Activated naive CD4-positive, alpha-beta T cell treated with anti-CD3 and anti-CD28 coated beads, Interleukin-2, amount 10 ng/mL, durations not matched to agents 7 days and 5 days (primary cell): ENCODE results near the gene RSPH6A.

Experiments used
- CTCF ChIA-PET: fragments of 350-600 bp; sonication (Branson Sonifier 250); formaldehyde crosslinking; loops from one replicate; lab custom pipeline; 2021; ENCODE audit warnings: antibody characterized with exemption; lab: Charles Lee
- DNase-seq: peaks from one replicate; pipeline ENCODE4 v3.0.0-alpha.2; 2020
- H3K27ac Mint-ChIP-seq: one replicate; pipeline ENCODE4 v1.8.0; 2021; ENCODE audit warnings: mild to moderate bottlenecking, moderate library complexity, mixed read lengths
- H3K27me3 Mint-ChIP-seq: one replicate; pipeline ENCODE4 v1.8.0; 2021; ENCODE audit warnings: mild to moderate bottlenecking, mixed read lengths
- H3K36me3 Mint-ChIP-seq: one replicate; pipeline ENCODE4 v1.8.0; 2021; ENCODE audit warnings: mixed read lengths
- H3K4me1 Mint-ChIP-seq: one replicate; pipeline ENCODE4 v1.8.0; 2021; ENCODE audit warnings: mixed read lengths
- H3K4me3 Mint-ChIP-seq: one replicate; pipeline ENCODE4 v1.8.0; 2021; ENCODE audit warnings: mild to moderate bottlenecking, moderate library complexity, mixed read lengths
- H3K9me3 Mint-ChIP-seq: one replicate; pipeline ENCODE4 v1.8.0; 2021; ENCODE audit warnings: mixed read lengths

RSPH6A gene

DNA sequence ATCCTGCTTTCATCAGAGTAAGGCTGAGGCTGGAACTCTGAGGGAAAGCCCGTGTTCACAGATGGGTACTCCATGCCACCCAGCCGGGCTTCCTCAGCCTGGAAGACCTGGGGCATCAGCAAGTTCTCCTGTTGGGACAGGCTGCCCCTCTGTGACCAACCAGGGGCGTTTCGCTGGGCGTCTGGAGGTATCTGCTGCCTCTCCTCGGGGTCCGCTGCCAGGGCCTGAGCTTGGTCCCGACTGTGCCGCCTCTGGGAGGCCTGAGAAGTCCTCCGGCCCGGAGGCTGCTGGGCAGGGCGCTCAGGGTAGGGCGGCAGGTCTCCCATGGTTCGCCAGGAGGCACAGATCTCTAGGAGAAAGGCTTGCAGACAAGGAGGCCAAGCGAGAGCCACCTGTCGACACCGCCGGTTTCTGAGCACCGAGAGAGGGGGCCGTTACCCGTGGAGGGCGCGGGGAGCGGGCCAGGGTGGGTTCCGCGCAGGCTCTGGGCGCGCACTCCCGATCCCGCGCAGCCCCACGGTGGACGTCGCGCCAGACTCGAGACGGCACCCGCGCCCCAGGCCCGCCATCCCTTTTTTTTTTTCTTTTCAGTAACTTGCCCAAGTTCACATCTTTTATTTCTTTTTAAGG, at the start of gene RSPH6A:
Gene RSPH6A (minus strand): TSS at position 458 of the 630 bp plus-strand sequence. CDS start 132 bp downstream, at position 326.
- peaks cover 2% of the 10 kb centered on the region for H3K36me3 Mint-ChIP-seq
- H3K9me3 Mint-ChIP-seq: no peaks in the 10 kb centered on the region
- no peak within 1 kb of the TSS for H3K4me3 Mint-ChIP-seq
- no peak for DNase-seq
- H3K27ac Mint-ChIP-seq: no peak within 1 kb of the TSS
- CTCF ChIA-PET: interaction anchor here (1.5 to 2.8 kb wide), 3 partner anchors 8 to 46 kb away, joined by 4 to 8 read pairs (median 8); partner anchors contain the start of gene SIX5
- H3K27me3 Mint-ChIP-seq: peaks cover 19% of the 10 kb centered on the region
- peaks cover 8% of the 10 kb centered on the region for H3K4me1 Mint-ChIP-seq

DNA sequence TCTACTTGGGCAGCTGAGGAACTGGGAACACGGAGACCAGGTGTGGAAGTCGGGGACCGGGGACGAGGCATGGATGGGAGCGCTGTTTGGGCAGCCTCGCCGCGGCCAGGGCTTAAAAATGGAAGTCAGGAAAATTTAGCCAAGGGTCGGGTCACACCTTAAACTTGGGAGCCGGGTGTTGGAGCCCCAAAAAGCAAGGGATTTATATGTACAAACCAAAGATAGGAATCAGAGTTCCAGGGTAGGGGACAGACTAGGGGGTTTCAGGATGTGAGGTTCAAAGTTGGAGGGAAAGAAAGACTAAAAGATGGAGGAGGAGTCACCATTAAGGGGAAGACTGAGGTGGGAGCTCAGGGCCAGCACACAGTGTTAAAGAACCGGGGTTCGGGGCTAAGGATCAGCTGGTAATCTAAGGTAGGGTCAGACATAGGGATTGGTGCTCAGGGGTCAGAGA, 49.5 kb upstream of the RSPH6A start:
- no peak for DNase-seq
- CTCF ChIA-PET: interaction anchor here (2.1 to 6.0 kb wide), 3 partner anchors 20 to 96 kb away, joined by 6 to 58 read pairs (median 10); partner anchors contain the start of genes IRF2BP1, MYPOP and SIX5
- Mint-ChIP-seq H3K27me3 (peaks cover 57% of the 10 kb centered on the region), H3K36me3 (peaks cover 10% of the 10 kb centered on the region), H3K9me3 (no peaks in the 10 kb centered on the region), H3K4me3 (peak overlapping the region; percentile 21), H3K27ac (no peak overlapping the region), H3K4me1 (peaks cover 36% of the 10 kb centered on the region)

GRCh38 chr19:45863840-45864628, 48.9 kb upstream of the RSPH6A start, which contains the start of gene FOXA3:
Gene FOXA3, plus strand, starts transcription at chr19:45864326. Its CDS starts 131 bp downstream, at chr19:45864457.
- Mint-ChIP-seq H3K4me1 (peaks cover 36% of the 10 kb centered on the region), H3K36me3 (peaks cover 10% of the 10 kb centered on the region), H3K4me3 (peak within 1 kb of the TSS; percentile 94), H3K9me3 (no peaks in the 10 kb centered on the region), H3K27ac (peak within 1 kb of the TSS; percentile 94), H3K27me3 (peaks cover 57% of the 10 kb centered on the region)
- CTCF ChIA-PET: interaction anchor here (0.8 to 6.0 kb wide), 8 partner anchors 20 to 214 kb away, joined by 3 to 58 read pairs (median 6); partner anchors contain the start of genes IRF2BP1, MYPOP and SIX5
- peak; percentile 68 for DNase-seq

DNA sequence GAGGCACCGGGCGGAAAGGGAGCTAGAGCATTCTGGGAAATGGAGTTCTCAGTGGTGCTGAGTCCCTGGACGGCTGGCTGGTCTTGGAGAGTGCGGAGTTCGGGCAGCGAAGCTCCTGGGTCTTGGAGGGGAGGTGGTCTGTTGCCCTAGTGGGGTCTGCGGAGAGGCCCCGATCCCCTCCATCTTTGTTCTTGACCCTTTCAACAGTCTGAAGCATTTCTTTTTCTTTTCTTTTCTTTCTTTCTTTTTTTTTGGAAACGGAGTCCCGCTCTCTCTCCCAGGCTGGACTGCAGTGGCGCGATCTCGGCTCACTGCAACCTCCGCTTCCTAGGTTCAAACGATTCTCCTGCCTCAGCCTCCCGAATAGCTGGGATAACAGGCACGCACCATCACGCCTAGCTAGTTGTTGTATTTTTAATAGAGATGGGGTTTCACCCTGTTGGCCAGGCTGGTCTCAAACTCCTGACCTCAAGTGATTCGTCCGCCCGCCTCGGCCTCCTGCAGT, 48.3 kb upstream of the RSPH6A start:
- Mint-ChIP-seq H3K27me3 (peaks cover 54% of the 10 kb centered on the region), H3K4me1 (peaks cover 36% of the 10 kb centered on the region), H3K4me3 (peak overlapping the region; percentile 94), H3K36me3 (peaks cover 10% of the 10 kb centered on the region), H3K27ac (peak overlapping the region; percentile 94), H3K9me3 (no peaks in the 10 kb centered on the region)
- CTCF ChIA-PET: interaction anchor here (0.7 to 6.0 kb wide), 10 partner anchors 8 to 215 kb away, joined by 3 to 58 read pairs (median 4); partner anchors contain the start of genes IRF2BP1, MYPOP and SIX5
- no peak for DNase-seq

DNA sequence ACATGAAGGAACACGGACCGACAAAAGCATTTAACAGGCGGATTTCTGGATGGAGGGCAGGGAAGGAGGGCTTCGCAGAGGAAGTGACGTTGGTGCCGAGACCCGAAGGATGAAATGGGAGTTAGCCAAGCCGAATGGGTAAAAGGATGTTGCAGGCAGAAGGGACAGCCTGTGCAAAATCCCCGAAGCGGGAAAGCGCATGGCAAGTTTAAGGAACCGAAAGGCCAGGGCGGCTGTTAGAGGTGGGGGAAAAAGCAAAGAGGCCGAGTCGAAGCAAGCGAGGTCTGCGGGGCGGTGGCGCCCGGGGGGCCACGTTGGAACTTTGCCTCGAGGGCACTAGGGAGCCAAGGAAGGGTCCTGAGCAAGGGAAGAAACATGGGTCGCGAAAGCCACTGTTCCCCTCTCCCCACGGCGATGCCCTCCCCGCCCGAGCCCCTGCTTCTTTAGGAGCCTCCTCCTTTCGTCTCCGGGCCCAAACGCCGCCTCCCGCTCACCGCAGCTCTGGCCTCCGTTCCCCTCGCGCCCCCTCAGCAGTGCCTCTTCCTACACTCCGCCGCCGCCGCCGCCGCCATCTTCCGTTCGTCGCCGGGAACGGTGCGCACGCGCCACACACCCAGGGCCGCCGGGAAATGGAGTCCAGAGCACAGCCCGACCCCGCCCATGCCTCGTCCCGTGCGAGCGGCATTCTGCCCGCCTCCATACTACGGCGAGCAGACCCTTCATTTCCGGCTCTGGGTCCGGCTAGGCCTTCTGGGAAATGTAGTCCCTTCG, 47.6 kb upstream of the RSPH6A start, which contains the start of gene SYMPK:
Gene SYMPK (minus strand): TSS at position 584 of the 771 bp plus-strand sequence. CDS start 8,652 bp downstream, outside the sequence.
- peak; percentile 99 for DNase-seq
- no peaks in the 10 kb centered on the region for H3K9me3 Mint-ChIP-seq
- H3K36me3 Mint-ChIP-seq: peaks cover 14% of the 10 kb centered on the region
- H3K27me3 Mint-ChIP-seq: peaks cover 48% of the 10 kb centered on the region
- peaks cover 40% of the 10 kb centered on the region for H3K4me1 Mint-ChIP-seq
- CTCF ChIA-PET: interaction anchor here (0.7 to 6.0 kb wide), 9 partner anchors 8 to 216 kb away, joined by 3 to 58 read pairs (median 5); partner anchors contain the start of genes IRF2BP1, MYPOP and SIX5
- peak within 1 kb of the TSS; percentile 94 for H3K27ac Mint-ChIP-seq
- peak within 1 kb of the TSS; percentile 94 for H3K4me3 Mint-ChIP-seq

DNA sequence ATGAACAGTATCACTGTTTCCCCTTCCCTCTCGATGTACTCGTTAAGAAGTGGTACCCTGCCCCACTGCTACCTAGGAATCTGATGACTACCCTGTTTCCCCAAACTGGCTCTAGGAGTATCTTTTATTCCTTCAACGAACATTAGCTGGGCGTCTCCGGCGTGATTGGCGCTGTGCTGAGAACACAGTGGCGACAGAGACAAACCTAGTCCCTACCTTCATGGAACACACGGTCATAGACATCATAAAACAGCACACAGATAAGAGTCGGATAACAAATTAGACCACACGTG, 47.1 kb upstream of the RSPH6A start:
- Mint-ChIP-seq H3K27ac (peak overlapping the region; percentile 94), H3K27me3 (peaks cover 43% of the 10 kb centered on the region), H3K4me3 (peak overlapping the region; percentile 94), H3K9me3 (no peaks in the 10 kb centered on the region), H3K4me1 (peaks cover 40% of the 10 kb centered on the region), H3K36me3 (peaks cover 14% of the 10 kb centered on the region)
- CTCF ChIA-PET: interaction anchor here (1.9 to 6.0 kb wide), 2 partner anchors 22 to 45 kb away, joined by 7 to 58 read pairs; partner anchors contain the start of gene IRF2BP1
- no peak for DNase-seq

- CTCF ChIA-PET: no interaction called here
Measured at GRCh38 chr19:45860359-45861259, 45.5 kb upstream of the RSPH6A start.

GRCh38 chr19:45854167-45854778, 39.2 kb upstream of the RSPH6A start:
- Mint-ChIP-seq H3K36me3 (peaks cover 31% of the 10 kb centered on the region), H3K4me1 (peaks cover 4% of the 10 kb centered on the region), H3K27ac (no peak overlapping the region), H3K9me3 (no peaks in the 10 kb centered on the region), H3K27me3 (no peaks in the 10 kb centered on the region), H3K4me3 (no peak overlapping the region)
- no peak for DNase-seq
- CTCF ChIA-PET: interaction anchor here (0.8 kb wide), 1 partner anchor 54 kb away, joined by 3 read pairs; no protein-coding TSS in a partner anchor

More at GRCh38 chr19:45860359-45861259, 45.5 kb upstream of the RSPH6A start:
- peak overlapping the region; percentile 65 for H3K27ac Mint-ChIP-seq
- H3K36me3 Mint-ChIP-seq: peaks cover 14% of the 10 kb centered on the region
- peaks cover 26% of the 10 kb centered on the region for H3K27me3 Mint-ChIP-seq
- peaks cover 40% of the 10 kb centered on the region for H3K4me1 Mint-ChIP-seq
- H3K4me3 Mint-ChIP-seq: no peak overlapping the region
- H3K9me3 Mint-ChIP-seq: no peaks in the 10 kb centered on the region
- DNase-seq: no peak

GRCh38 chr19:45852983-45853382, 37.9 kb upstream of the RSPH6A start:
- Mint-ChIP-seq H3K4me1 (peaks cover under 1% of the 10 kb centered on the region), H3K9me3 (no peaks in the 10 kb centered on the region), H3K36me3 (peaks cover 33% of the 10 kb centered on the region), H3K27me3 (no peaks in the 10 kb centered on the region), H3K4me3 (no peak overlapping the region), H3K27ac (no peak overlapping the region)
- CTCF ChIA-PET: interaction anchor here (0.6 kb wide), 1 partner anchor 36 kb away, joined by 3 read pairs; no protein-coding TSS in a partner anchor
- DNase-seq: no peak

DNA sequence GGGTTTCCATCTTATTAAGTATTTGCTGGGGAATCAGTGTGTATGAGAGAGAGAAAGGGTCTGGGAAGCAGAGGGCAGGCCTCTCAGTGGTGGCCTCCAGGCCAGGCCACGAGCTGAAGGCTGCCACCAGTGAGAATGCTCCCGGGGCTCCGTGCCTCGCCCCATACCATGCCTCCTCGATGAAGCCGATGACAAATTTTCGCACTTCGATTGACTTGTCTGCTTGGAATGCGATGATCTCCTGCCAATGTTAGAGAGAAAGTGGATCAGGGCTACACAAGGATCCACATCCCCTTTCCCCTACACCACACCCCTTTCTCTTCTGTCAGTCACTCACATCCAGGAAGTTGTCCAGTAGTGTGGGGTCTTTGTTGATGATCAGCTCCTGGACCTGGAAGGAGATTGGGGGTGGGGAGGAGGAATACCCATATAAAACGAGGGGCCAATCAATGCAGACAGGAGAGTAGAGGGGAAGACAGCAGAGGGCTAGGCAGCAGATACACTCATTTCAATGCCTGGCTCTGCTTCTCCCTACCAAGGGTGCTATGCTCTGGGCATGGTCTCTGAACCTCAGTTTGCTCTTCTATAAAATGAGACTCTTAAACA, 37.1 kb upstream of the RSPH6A start:
- CTCF ChIA-PET: no interaction called here
- H3K27ac Mint-ChIP-seq: no peak overlapping the region
- H3K27me3 Mint-ChIP-seq: no peaks in the 10 kb centered on the region
- no peak for DNase-seq
- H3K4me1 Mint-ChIP-seq: no peaks in the 10 kb centered on the region
- no peak overlapping the region for H3K4me3 Mint-ChIP-seq
- H3K36me3 Mint-ChIP-seq: peaks cover 40% of the 10 kb centered on the region
- H3K9me3 Mint-ChIP-seq: no peaks in the 10 kb centered on the region

DNA sequence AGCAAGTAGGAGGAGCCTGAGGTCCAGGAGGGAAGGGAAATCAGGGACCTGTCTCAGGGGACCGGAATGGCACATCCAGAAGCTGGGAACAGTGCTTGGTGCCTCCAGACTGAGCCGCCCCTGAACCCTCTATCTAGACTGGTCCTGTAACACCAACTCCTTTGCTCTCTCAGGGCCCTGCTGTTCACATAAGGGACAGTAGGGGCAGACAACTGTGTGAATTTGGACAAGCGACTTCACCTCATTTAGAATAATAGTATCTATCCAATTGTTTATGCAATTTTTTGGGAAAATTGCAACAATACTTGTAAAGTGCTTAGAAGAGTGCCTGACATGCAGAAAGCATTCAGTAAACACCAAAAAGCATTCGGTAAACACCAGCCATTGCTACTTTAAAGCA, 33.8 kb upstream of the RSPH6A start:
- no peak overlapping the region for H3K4me3 Mint-ChIP-seq
- no peaks in the 10 kb centered on the region for H3K27me3 Mint-ChIP-seq
- no peaks in the 10 kb centered on the region for H3K4me1 Mint-ChIP-seq
- peaks cover 52% of the 10 kb centered on the region for H3K36me3 Mint-ChIP-seq
- no peak overlapping the region for H3K27ac Mint-ChIP-seq
- H3K9me3 Mint-ChIP-seq: no peaks in the 10 kb centered on the region
- no peak for DNase-seq
- CTCF ChIA-PET: interaction anchor here (1.1 kb wide), 2 partner anchors 32 to 79 kb away, joined by 3 read pairs; partner anchors contain the start of gene SIX5

DNA sequence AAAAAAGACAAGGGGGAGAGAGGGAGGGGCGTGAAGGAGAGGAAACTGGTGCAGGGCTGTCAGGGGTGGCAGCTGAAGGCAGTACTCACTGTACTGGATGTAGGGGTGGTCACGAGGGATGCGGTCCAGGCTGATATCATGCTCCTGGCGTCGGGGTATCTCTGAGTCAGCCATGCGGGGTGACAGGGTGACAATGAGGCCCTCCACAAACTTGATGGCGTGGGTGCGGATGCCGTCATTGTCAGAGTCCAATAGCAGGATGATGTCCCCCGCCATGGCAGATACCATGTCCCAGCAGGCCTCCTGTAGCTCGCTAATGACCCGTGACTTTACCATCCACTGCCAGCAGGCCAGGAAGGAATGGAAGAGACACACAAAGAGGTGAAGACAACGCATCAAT, 32.6 kb upstream of the RSPH6A start:
- DNase-seq: no peak
- Mint-ChIP-seq H3K36me3 (peaks cover 59% of the 10 kb centered on the region), H3K4me3 (no peak overlapping the region), H3K27me3 (no peaks in the 10 kb centered on the region), H3K9me3 (no peaks in the 10 kb centered on the region), H3K27ac (no peak overlapping the region), H3K4me1 (no peaks in the 10 kb centered on the region)
- CTCF ChIA-PET: interaction anchor here (1.2 kb wide), 1 partner anchor 30 kb away, joined by 6 read pairs; no protein-coding TSS in a partner anchor
